Suppressor macrophage treated with lipopolysaccharide for 4 hours (primary cell): ENCODE measurements around the gene SULT1C3.
A peak's percentile ranks its signal among the peaks of the same experiment; 100 is the strongest.
"Not testable (repeated sequence)": the region's sequence is repeated elsewhere in the genome, so short reads cannot be mapped to it uniquely, and the experiment has no call there.

Experiments
- DNase-seq: peaks from one replicate; pipeline ENCODE4 v3.0.0-alpha.2; 2020

The SULT1C3 gene

DNA sequence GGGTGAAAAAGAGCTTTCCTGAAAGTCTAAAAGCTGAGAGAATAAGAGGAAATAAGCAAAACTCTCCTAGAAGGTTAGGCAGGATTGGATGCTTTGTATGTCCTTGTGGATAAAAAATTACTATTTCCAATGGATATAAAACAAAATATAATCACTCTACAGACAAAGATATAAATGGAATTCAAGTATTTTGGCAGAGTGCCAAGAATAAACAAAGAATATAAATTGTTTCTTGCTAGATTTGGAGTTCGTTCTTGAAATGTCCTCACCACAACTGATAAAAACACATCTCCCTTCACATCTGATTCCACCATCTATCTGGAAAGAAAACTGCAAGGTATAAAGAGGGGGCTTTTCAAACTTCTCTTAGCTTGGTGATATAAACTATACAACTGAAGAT lies 13.3 kb downstream of the SULT1C3 start:
- no peak for DNase-seq

- DNase-seq: no peak
These were observed 18.1 kb downstream of the SULT1C3 start for GRCh38 chr2:108257757-108258331.

- DNase-seq: no peak
These were observed 21.0 kb downstream of the SULT1C3 start for GRCh38 chr2:108260773-108261172.

GRCh38 chr2:108262036-108262435 lies 22.3 kb downstream of the SULT1C3 start:
- DNase-seq: no peak

GRCh38 chr2:108263401-108263800 lies 23.6 kb downstream of the SULT1C3 start:
- no peak for DNase-seq

DNA sequence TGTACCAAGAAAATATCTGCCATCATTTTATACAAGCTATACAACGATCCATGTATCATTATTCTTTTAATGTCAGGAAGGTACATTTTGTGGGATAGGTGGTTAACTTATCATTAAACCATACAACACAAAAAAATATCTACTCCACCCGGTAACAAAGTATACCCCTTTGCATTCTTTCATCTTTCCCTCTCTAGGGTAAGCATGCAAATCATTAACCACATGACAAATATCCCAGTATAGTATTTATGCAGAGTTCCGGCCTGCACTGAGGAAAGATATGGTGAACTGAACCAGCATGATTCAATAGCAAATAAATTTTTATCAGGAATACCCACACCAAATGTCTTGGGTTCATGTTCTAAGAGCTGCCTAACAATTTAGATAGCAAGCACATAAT lies 26.4 kb downstream of the SULT1C3 start:
- DNase-seq: no peak

GRCh38 chr2:108267101-108267500 lies 27.3 kb downstream of the SULT1C3 start:
- DNase-seq: peak; percentile 81

DNA sequence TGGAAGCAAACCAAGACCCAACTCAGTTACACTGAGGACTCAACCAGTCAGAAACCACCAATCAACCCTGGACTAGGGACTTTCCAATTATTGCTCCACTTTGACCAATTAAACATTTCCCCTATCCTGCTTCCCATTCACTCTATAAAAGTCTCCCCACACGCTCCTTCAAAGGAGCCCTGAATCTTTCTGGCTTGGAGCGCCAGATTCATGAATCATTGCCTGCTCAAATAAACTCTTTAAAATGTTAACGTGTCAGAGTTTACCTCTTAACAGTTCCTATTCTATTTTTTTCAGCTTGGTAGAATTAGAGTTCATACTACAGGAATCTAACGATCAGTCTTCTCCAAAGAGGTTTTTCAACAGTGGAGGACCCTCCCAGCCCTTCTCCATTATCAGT lies 28.2 kb downstream of the SULT1C3 start:
- peak; percentile 53 for DNase-seq

- DNase-seq: no peak
These were observed 30.6 kb downstream of the SULT1C3 start for GRCh38 chr2:108270346-108270745.

DNA sequence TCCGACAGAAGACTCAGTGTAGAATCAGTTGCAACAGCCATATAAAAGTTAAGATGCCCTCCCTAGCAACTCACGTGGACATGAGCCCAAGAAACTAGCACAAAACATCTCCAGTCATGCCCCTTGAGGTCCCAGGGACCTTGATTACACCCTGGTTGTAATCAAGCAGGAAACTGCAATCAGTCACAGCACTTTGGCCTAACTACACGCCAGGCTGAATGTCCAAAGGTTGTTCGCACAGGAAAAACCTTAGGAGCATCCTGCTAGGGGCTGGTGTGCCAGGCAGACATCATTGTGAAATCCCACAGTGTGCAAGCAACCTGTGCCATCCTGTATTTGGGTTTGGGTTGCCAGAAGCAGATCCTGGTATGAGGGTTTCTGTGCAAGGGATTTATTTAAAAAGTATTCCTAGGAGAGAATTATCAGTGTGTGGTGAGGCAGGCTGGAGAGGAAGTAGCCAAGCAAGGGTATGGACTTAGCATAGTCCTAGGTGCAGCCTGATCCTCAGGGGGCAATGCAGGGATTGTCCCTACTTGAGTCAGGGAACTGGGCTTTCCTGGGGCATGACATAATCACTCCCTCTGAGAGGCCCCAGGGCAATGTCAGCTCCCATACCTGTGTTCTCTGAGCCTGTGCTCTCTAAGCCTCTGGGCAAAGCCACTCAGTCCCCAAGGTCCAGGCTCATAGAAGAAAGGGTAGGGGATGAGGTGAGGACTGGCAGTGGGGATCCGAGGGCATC lies 31.2 kb downstream of the SULT1C3 start:
- DNase-seq: no peak

DNA sequence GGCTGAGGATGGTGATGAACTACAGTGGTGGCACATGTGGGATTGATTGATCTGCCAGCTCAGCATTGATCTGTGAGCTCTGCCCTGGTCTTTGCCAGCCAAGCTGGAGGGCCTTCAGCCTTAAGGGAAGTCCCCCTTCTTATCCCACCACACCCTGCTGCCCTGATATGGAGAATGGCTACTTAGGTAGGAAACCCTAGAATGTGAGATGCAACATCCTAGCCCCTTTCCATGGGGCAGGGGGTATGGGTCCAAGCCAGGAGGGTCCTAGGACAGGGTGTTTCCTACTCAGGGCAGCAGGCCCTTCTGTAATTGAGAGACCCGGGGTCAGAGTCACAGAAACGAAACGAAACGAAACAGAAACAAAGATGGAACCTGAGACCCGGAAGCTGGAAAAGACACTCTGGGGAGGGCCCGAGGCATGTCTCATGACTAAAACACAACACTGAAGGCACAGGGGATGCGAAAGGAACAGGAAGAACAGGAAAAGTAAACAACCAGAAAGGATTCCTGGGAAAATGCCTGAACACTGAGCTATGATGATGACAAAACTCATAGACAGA lies 32.0 kb downstream of the SULT1C3 start:
- DNase-seq: no peak

- DNase-seq: no peak
These were observed 38.9 kb downstream of the SULT1C3 start for GRCh38 chr2:108278631-108279030.

DNA sequence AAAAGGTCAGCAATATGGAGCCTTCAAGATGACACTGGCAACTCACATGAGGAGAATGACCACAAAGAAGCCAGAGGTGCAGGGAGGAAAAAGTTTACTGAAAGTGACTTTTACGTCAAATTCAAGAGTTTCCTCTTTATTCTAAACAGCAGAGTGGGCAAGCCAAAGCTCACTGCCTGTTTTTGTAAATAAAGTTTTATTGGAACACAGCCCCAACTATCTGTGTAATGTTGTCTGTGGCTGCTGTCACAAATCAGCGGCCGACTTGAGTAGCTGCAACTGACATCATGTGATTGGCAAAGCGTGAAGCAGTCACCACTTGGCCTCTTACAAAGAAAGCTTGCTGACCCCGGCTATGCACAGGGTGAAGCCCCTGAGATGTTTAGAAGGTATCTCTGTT lies 39.7 kb downstream of the SULT1C3 start:
- no peak for DNase-seq

- DNase-seq: no peak
These were observed 40.7 kb downstream of the SULT1C3 start for GRCh38 chr2:108280466-108280865.

DNA sequence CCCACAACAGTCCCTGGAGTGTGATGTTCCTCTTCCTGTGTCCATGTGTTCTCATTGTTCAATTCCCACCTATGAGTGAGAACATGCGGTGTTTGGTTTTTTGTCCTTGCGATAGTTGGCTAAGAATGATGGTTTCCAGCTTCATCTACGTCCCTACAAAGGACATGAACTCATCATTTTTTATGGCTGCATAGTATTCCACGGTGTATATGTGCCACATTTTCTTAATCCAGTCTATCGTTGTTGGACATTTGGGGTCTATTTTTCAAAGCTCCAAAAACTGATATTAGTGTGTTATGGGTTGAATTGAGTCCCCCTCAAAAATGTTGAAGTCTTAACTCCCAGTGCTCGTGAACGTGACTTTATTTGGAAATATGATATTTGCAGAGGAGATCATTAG lies 44.8 kb downstream of the SULT1C3 start:
- DNase-seq: not testable (repeated sequence)

DNA sequence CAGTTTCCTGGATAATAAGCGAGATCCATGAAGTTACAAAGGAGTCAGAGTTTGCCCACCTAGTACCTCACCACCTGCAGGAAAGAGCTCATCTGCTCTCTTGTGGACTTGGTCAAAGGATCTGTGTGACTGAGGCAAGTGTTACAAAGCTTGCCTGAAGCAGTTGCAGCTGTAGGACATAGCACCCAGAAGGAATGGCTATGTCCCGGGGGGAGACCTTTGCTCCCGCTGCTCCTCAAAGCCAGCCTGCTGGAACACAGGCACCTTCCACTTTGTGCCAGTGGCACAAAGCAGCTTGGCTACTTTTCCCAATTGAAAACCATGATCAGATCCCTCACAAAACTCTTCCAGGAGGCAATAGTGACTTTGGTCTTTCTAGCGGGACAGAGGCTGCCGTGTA lies 45.8 kb downstream of the SULT1C3 start:
- DNase-seq: no peak

DNA sequence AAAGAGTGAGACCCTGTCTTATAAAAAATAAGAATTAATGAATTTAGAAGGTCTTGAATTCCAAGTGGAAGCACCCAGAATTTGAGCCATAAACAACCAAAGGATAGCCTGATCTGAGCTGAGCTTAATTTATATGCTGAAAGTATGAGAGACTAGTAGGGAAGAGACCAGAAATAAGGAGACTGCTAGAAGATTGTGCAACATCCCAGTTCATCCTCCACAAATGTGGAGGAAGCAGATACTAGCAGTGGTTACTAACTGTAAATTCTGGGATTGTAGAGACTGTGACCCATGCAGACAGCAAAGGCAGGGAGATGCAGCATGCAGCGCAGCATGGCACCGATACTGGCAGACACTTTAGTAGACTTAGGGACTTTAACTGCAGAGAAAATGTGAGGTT lies 47.4 kb downstream of the SULT1C3 start:
- DNase-seq: peak; percentile 14

- DNase-seq: peak; percentile 36
These were observed 48.9 kb downstream of the SULT1C3 start, which contains the start of gene SULT1C2 for GRCh38 chr2:108288534-108289106. SULT1C2 (plus strand) TSS chr2:108288895; CDS start chr2:108293668, 4,773 bp downstream.

DNA sequence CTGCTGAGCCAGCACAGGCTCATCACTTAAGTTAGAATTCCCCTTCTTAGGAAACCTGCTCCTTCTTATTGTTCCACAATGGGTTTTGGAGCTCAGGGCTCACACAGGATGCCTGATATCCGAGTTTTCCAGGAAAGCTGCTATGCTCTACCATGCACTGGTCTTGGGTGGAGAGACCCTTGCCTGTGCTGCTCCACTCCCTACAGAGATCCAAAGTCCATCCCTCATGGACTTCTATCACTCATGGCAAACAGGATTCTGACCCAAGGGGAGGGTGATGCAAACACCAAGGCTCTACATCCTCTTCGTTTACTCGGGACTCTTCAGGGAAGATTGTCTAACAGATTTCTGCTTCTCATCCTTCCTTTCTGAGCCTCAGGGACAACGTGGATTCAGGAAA lies 54.1 kb downstream of the SULT1C3 start:
- DNase-seq: no peak

DNA sequence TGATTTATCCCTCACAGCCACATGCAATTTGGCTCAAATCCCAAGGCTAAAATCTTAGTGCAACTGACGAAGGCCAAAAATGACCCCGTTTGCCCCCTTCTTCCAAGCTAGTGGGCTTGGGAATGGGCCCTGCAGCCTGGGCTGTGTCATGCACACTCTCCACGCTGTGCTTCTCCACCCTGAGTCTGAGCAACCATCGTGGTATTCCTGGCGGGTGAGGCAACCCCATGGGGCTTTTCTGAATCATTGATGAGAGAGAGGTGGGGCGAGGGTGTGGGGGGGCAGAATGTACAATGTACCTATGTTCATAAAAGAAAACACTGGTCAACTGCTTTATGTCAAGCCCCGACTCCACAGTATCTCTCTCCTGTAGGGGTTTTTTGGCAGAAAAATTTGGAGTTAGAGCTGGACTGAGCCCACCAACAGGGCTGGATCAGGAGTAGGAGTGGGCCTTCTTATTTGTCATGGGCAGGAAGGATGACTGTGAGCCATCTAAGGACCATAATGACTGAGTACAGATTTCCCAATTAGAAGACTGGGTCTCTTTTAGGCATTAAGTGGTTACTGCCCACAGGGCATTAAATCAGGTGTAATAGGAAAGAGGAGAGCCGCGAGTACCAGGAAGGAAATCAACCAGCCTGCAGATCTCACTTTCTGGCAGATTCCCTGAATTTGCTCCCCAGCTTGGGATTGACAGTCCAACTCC lies 57.8 kb downstream of the SULT1C3 start:
- no peak for DNase-seq

GRCh38 chr2:108301558-108301957 lies 61.8 kb downstream of the SULT1C3 start:
- DNase-seq: no peak

- DNase-seq: peak; percentile 17
These were observed 65.2 kb downstream of the SULT1C3 start for GRCh38 chr2:108304975-108305374.

GRCh38 chr2:108305901-108306300 lies 66.1 kb downstream of the SULT1C3 start:
- no peak for DNase-seq
